Putamen (tissue), 1 donor: ENCODE measurements around the gene BPIFB1.

ENCODE experiments used
- DNase-seq: peaks from one replicate; pipeline ENCODE4 v3.0.0-alpha.2; 2016; ENCODE audit warnings: low spot score

BPIFB1 gene

DNA sequence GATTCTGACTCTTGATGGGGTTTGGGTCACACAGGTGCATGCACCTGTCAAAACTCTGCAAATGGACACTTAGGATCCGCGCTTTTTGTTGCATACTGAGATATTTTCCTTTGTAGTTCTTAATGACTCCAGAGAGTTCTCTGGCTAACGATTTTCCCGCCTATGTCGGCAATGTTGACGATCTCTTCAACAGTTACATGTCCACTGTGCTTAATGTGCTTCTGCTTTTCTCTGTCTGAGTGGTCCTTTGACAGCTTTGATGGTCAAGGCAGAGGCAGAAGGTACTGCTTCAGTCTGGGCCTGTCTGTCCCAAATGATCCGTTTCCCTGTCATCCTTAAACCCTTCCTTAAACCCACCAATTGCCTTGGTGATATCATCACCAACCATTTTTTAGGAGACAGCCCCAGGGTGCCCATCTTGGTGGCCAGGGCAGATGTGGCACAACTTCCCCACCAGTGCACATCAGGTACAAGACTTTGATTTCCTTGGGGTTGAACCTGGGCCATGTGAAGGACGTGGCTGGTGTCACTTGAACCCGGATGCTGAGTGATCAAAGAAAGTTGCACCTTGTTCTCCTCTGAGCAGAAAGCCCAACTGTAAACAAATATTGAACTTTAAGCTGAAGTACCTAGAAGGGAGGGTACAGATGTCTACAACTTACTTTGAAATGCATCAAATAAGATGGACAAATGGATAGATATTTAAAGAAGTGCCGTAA lies 10.7 kb upstream of the BPIFB1 start:
- no peak for DNase-seq

- no peak for DNase-seq
Observed at GRCh38 chr20:33273117-33273851, 9.7 kb upstream of the BPIFB1 start.

- no peak for DNase-seq
Observed at GRCh38 chr20:33275215-33275614, 7.8 kb upstream of the BPIFB1 start.

DNA sequence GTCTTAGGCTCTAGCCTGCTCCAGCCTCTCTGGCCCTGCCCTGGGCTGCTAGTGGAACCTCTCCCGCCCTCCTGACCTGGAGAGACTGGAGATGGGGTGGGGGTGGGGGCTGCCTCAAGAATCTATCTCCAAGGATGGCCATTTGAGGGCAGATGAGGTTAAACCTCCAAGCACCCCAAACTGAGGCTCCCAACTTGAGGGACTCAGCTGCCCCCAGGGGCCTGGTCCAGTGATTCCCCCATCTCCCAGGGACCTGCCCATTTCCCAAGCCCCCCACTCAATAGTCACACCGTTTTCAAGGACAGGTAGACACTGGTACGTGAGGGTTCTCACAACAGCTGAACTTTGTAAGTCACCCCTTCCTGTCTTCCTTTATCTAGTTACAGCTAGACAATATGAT lies 7.1 kb upstream of the BPIFB1 start:
- DNase-seq = no peak

DNA sequence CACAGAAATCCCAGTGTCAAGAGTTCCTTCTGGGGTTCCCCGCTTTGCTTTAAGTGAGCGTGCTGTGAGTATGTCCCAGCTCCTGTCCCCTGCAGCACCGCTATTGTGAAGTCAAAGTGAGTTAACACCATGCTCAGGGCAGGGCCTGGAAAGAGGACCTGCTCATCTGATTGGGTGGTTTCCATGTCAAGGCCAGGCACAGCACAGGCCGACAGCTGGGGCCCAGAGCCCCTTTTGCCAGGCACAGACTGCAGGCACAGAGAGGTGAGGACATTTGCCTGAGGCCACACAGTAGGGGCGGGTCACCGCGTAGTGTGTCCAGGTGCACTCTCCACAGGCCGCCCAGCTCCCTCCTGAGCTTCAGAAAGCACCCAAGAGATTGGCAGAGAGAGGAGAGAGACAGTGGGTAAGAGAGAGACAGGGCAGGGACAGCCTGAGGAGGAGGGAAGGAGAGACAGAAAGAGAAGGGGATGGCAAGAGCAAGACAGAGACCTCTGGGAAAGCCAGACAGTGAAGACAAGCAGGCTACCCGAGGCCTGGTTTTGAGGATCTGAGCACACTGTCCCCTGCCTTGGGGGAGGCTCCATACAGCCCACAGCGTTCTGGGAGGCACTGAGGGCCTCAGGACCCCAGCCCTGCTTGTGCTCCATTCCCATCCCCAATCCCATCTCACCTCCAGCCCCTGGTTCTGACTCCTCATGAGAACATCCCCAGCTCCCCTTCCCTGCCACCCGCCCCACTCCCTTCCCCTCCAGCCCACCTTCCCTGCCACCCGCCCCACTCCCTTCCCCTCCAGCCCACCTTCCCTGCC lies 6.5 kb upstream of the BPIFB1 start:
- DNase-seq = no peak

DNA sequence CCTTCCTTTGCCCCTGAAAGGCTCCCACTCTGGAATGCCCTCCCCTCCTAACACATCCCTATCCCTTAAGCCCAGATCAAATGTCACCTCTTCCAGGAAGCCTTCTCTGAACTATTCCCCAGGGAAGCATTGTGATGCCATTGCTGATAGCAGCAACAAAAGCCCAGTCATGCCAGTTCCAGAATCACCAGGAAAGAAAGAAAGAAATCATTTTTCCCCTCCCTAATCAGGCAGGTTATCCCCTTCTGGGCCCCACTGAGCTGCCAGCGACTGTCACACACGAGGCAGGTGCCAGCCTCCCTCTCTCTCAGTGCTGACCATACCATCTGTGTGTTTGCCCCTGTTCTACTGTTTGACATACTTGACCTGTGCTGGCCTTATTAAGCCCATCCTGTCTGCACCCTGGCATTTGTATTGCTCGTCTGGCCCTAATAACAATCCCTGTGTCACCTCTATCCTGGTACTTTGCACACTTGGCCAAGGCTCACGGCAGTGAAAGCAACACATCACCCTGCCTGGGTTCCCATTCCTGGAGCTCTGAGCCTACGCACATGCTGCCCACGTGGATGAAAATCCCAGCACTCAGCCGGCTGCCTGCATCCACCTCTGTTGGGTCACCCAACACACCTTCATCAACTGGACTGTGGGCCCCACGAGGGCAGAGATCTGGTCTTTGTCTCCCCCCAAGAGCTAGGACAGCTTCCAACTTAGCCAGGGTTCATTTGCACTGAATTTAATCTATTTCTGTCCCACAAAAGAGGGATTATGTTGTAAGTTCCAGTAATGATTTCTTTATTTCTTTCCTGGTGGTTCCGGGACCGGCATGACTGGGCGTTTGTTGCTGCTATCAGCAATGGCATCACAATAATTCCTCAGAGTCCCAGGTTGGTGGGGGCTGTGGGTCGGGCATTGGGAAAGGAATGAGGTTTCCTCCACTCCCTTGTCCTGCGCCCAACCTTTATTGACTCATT lies 5.3 kb upstream of the BPIFB1 start:
- DNase-seq = no peak

- no peak for DNase-seq
Observed at GRCh38 chr20:33278700-33279099, 4.3 kb upstream of the BPIFB1 start.

- no peak for DNase-seq
Observed at GRCh38 chr20:33279261-33279910, 3.6 kb upstream of the BPIFB1 start.

DNA sequence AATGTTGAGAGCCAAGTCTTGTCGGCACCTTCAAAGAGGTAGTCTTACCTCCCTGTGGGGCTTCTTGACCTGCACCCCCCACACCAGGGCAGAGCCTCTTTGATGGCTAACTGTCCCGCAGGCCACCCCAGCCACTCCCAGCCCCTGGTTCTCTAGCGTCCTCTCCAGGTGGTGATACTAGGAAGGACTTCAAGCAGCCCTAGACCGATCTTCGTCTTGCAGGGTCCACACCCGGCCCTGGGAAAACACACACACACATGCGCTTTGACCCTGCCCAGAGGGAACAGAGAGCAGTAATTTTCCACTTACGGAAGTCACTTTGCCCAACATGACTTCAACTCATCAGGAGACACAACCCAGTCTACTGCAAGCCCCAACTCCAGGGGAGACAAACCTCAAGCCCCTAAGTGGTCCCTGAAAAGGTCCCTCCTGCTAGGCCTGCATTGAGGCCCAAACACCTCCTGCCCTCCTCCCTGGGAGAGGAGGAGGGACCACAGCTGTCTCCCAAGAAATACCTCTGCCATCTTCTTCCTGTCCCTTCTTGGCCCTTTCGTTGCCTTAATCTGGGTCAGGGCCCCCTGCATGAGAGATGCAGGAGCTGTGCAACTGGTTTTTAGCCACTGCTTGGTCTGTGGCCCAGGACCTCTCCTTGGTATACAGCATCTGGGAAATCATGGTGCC lies 2.9 kb upstream of the BPIFB1 start:
- DNase-seq = no peak

GRCh38 chr20:33280775-33281174 lies 2.2 kb upstream of the BPIFB1 start:
- no peak for DNase-seq

DNA sequence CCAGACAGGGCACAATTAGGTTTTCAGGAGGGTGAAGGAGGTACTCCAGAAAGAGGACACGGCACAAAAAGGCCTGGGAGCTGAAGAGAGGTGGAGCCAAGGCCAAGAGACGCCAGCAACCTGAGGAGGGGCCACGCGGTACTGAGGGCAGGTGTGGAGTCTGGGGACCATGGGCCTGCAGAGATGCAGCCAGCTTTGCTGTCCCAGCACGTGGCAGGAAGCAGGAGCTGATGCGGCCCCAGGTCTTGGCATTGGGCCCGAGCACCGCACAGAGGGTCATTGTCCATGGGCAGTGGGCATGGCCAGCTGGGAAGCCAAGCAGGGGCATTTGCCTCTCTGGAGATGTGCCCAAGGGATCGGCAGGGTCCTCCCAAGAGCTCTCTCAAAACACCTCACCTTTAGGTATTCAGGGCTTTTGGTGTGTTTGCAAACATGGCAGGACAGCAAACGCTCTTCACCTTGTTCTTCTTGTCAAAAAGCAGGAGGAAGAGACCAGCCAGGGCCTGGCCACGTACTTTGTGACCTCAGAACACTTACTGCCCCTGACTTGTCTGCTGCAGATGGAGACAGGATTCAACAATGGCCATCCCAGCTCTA lies 1.4 kb upstream of the BPIFB1 start:
- peak; percentile 23 for DNase-seq

DNA sequence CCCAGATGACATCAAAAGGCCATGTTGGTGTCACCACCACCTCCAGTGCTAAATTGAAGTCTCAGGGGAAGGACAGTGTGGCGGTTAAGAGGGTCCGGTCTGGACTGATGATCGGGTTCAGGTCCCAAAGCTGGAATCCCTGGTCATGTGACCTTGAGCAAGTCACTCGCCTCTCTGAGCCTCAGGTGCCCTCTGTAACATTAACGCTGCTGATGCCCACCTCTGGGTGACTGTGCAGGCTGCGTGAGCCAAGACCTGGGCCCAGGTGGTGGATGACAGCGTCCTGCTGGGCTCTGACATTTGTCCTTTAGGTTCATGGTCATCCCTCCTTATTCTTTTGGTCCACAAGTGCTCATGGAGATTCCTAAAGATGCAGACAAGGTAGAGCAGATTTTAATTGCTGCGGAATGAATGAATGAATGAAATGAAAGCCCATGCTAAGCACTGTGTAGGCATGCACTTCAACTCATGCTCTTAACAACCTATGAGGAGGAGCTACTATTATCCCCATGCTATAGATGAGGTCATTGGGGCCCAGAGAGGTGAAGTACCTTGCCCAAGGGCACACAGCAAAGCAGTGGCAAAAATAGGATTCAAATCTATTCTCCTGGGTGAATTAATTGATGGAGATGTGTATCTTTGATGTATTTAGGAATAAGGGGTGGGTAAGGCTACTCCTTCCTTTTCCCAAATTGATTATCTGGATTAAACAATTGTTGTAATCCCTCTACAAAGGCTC lies 649 bp upstream of the BPIFB1 start:
- DNase-seq = no peak

DNA sequence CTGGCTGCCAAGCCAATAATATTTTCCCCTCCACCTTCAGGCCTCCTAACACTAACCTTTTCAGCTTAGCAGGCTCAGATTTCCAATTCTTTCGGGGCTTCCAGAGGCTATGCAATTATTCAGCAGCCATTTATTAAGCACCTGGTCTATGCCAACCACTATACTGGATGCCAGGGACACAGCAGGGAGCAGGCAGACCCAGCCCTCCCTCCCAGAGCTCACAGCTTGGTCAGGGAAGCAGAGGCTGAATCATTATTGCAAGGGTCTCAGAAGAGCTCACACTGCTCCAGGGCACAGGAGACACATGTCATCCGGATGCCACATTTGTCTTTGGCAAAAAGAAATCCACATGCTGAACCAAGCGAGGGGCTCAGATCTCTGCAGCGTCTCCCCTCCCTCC lies 1.3 kb downstream of the BPIFB1 start:
- no peak for DNase-seq

GRCh38 chr20:33284937-33285336 lies 1.9 kb downstream of the BPIFB1 start:
- DNase-seq = no peak

DNA sequence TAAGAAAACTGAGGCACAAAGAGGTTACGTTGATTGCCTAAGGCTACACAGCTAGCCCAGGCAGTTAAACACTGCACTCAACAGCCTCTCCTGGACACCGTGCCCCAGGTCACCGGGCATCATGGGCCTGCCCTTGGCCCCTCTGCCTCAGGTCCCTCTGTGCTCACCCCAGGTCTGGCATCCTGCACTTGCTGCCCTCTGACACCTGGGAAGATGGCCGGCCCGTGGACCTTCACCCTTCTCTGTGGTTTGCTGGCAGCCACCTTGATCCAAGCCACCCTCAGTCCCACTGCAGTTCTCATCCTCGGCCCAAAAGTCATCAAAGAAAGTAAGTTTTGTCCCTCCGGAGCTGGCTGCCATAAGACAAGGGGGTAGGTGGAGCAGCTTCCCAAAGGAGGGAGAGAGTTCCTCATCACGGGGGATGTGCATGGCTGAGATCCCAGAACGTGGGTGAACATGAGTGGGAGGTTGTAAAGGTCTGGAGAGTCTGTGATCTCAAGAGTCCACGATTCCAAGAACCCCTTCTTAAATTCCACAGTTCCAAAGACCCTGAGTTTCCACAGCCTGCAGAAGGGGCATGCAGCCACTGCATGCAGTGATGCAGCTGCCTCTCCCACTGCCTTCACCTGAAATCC lies 3.0 kb downstream of the BPIFB1 start:
- DNase-seq = no peak

DNA sequence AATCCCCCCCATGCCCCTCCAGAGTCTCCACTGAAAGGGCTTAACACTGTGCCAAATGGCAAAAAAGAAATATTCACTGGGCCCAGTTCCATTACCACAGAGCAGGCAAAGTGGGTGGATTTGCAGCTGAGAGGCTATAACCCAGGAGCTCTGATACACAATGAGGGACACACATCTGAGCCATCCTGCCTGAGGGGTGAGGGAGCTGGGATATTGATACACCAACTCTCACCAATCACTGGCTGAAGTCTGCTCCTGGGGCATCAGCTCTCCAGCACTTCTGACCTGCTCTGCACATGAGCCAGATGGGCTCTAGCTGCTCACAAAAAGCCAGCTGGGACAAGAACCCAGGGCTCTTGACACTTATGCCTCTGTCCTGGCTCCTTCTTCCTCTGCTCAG lies 4.9 kb downstream of the BPIFB1 start:
- no peak for DNase-seq

DNA sequence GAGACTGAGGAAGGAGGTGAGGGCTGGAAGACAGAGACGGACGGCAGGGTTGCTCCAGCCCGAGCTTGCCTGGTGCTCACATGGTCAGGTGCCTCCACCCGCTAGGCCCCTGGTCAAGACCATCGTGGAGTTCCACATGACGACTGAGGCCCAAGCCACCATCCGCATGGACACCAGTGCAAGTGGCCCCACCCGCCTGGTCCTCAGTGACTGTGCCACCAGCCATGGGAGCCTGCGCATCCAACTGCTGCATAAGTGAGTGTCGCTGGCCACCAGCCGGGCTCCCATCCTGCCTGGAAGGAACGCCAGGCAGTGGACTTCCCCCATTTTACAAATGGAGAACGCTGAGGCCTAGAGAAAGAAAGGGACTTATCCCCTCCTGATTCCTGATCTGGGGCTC lies 7.8 kb downstream of the BPIFB1 start:
- DNase-seq = no peak

DNA sequence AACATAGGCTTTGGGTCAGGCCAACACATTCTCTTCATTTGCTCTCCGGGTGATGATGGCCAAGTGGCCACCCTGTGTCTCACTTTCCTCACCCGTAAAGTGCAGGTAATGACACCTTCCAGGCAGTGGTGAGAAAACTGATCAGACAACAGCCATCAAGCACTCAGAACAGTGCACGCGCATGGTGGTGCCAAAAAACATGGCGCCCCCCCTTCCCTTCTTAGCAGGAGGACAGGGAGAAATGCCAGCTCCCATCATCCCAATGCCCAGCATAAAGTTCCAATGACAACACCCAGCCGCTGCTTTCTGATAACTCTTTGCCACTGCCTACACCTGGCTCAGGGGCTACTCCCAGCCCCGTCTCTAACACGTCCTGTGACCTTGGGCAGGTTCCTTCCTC lies 8.4 kb downstream of the BPIFB1 start:
- no peak for DNase-seq

GRCh38 chr20:33291830-33292355 lies 8.9 kb downstream of the BPIFB1 start:
- DNase-seq = peak; percentile 24
